Mucosa of descending colon (tissue), 3 donors: Measurements from ENCODE around the gene CDH1. TPM values are rescaled to one million over a fixed set of nuclear protein-coding genes. Genes with fewer than 3 reads are reported as not detected.
"Not testable (repeated sequence)": the region's sequence is repeated elsewhere in the genome, so short reads cannot be mapped to it uniquely, and the experiment has no call there.

Experiments used
- ATAC-seq: fragments of 200-7000 bp; cut with Tn5 transposase; one replicate; pipeline ENCODE4 v1.9.1; 2020; ENCODE audit warnings: mild to moderate bottlenecking, moderate library complexity
- DNase-seq, 3 donors: peaks; one replicate each; pipeline ENCODE4 v3.0.0-alpha.2; 2020
- H3K36me3 ChIP-seq: fragments of 200-600 bp; one replicate; pipeline ENCODE4 v1.8.0; 2021; ENCODE audit warnings: low read depth, mild to moderate bottlenecking
- H3K4me1 ChIP-seq: fragments of 200-600 bp; one replicate; pipeline ENCODE4 v1.8.0; 2021; ENCODE audit warnings: low read depth, mild to moderate bottlenecking
- H3K4me3 ChIP-seq: fragments of 200-600 bp; one replicate; pipeline ENCODE4 v1.8.0; 2021; ENCODE audit warnings: mild to moderate bottlenecking
- H3K9me3 ChIP-seq: fragments of 200-600 bp; one replicate; pipeline ENCODE4 v1.8.0; 2021; ENCODE audit warnings: mild to moderate bottlenecking
- intact Hi-C, 2 donors: fragments of 100-400 bp; cut with DNase I in 1 of 2; cut with micrococcal nuclease in 1 of 2; formaldehyde crosslinking; loops; one replicate each; pipeline versions ENCODE4 v1.11.0 to v1.11.1; 2022; cut with DNase I, micrococcal nuclease
- total RNA-seq, 3 donors: library from RNA; stranded (reverse); fragmentation: NEBNext Ultra II Directional in 2 of 3; extraction: Animal tissue kit (Norgen Biotek cat#: 25700) in 2 of 3; gene quantifications; one replicate each; pipeline versions ENCODE4 v1.2.1 to v1.2.4, GENCODE V29; 2021 to 2023
- TF ChIP-seq, protein P1 (sequence below): fragments of 200-600 bp; IDR thresholded peaks from one replicate; pipeline ENCODE4 v1.8.0; 2022; ENCODE audit warnings: antibody characterized with exemption, mild to moderate bottlenecking
- donor health status: DM: no; HTN: no; CAD: no; lungs with moderate emphysema.
- donor health status: DM: no; HTN: no; CAD: no.
- donor health status: DM: no; HTN: yes; CAD: no.

CDH1 gene
- total RNA-seq, 3 donors from 2014 or later, result 284 to 777 (median 667) TPM

- H3K4me3 ChIP-seq, result no peak overlapping the region
- no peaks in the 10 kb centered on the region for H3K36me3 ChIP-seq
- no peaks in the 10 kb centered on the region for H3K9me3 ChIP-seq
- TF ChIP-seq, protein P1, sequence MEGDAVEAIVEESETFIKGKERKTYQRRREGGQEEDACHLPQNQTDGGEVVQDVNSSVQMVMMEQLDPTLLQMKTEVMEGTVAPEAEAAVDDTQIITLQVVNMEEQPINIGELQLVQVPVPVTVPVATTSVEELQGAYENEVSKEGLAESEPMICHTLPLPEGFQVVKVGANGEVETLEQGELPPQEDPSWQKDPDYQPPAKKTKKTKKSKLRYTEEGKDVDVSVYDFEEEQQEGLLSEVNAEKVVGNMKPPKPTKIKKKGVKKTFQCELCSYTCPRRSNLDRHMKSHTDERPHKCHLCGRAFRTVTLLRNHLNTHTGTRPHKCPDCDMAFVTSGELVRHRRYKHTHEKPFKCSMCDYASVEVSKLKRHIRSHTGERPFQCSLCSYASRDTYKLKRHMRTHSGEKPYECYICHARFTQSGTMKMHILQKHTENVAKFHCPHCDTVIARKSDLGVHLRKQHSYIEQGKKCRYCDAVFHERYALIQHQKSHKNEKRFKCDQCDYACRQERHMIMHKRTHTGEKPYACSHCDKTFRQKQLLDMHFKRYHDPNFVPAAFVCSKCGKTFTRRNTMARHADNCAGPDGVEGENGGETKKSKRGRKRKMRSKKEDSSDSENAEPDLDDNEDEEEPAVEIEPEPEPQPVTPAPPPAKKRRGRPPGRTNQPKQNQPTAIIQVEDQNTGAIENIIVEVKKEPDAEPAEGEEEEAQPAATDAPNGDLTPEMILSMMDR, result no peak
- no peak for ATAC-seq
- H3K4me1 ChIP-seq, result peaks cover 8% of the 10 kb centered on the region
- intact Hi-C loops, result no loop called here
- DNase-seq, result no peak
These were observed 25.5 kb upstream of the CDH1 start for GRCh38 chr16:68711421-68712139.

DNA sequence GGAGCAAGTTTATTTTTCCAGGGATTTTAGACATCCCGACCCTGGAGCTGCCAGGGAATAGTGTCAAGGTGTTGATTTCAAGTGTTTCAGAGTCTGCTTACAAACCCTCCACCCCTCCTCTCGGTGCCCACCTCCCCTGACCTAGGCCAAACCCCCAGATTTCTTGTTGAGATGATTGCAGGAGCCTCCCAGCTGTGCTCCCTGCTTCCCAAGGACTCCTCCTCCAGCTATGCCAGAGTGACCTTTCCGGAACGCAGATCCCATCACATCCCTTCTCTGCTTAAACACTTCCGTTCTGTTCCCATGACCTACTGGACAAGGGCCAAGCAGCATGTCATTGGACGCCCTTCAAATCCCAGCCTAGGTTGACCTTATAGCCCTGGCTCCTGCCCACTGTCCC lies 23.7 kb upstream of the CDH1 start:
- Histone ChIP-seq H3K4me1 (peaks cover 5% of the 10 kb centered on the region), H3K4me3 (no peak overlapping the region), H3K9me3 (no peaks in the 10 kb centered on the region), H3K36me3 (no peaks in the 10 kb centered on the region)
- ATAC-seq (no peak), DNase-seq (no peak)
- intact Hi-C loops, result no loop called here
- TF ChIP-seq, protein P1, result no peak

- Histone ChIP-seq H3K36me3 (no peaks in the 10 kb centered on the region), H3K4me3 (no peak overlapping the region), H3K9me3 (no peaks in the 10 kb centered on the region), H3K4me1 (no peaks in the 10 kb centered on the region)
- ATAC-seq (peak; percentile 93), DNase-seq (peak; percentile 51 to 61 (median 52))
- TF ChIP-seq, protein P1, result no peak
- intact Hi-C loops, result no loop called here
These were observed 21.6 kb upstream of the CDH1 start for GRCh38 chr16:68715471-68715870.

DNA sequence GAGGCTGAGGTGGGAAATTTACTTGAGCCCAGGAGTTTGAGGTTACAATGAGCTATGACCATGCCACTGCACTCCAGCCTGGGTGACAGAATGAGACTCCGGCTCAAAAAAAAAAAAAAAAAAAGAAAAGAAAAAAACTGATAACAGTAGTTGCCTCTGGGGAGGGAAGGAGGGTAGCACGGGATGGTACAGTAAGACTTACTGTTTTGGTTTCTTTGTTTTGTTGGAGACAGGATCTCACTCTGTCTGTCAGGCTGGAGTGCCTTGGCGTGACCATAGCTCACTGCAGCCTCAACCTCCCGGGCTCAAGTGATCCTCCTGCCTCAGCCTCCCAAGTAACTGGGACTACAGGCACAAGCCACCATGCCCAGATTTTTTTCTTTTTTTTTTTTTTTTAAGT lies 20.6 kb upstream of the CDH1 start:
- DNase-seq, H3K36me3 ChIP-seq, ATAC-seq, H3K9me3 ChIP-seq, H3K4me3 ChIP-seq, intact Hi-C loops, H3K4me1 ChIP-seq: not testable (repeated sequence)

- no peaks in the 10 kb centered on the region for H3K36me3 ChIP-seq
- TF ChIP-seq, protein P1, result no peak
- peaks cover 13% of the 10 kb centered on the region for H3K4me1 ChIP-seq
- intact Hi-C loops, result no loop called here
- DNase-seq, result no peak
- no peaks in the 10 kb centered on the region for H3K9me3 ChIP-seq
- no peak overlapping the region for H3K4me3 ChIP-seq
- ATAC-seq, result no peak
These were observed 19.4 kb upstream of the CDH1 start for GRCh38 chr16:68717684-68718083.

GRCh38 chr16:68718590-68718989 lies 18.5 kb upstream of the CDH1 start:
- Histone ChIP-seq H3K36me3 (no peaks in the 10 kb centered on the region), H3K4me1 (peaks cover 13% of the 10 kb centered on the region), H3K9me3 (no peaks in the 10 kb centered on the region), H3K4me3 (no peak overlapping the region)
- TF ChIP-seq, protein P1, result no peak
- no peak for ATAC-seq
- DNase-seq, result no peak
- intact Hi-C loops, result no loop called here
